ENCODE results near the gene TMTC2.
"Not testable (repeated sequence)": the region's sequence is repeated elsewhere in the genome, so short reads cannot be mapped to it uniquely, and the experiment has no call there.

Gene TMTC2

GRCh38 chr12:83102499-83102898, 415.8 kb downstream of the TMTC2 start:
- no peak overlapping the region for H3K4me3 ChIP-seq (ENCODE audit: low read depth, low read length)
- TF ChIP-seq CTCF (IDR thresholded peaks at IDR 0.05; ENCODE audit: control insufficient read depth, extremely low read depth, insufficient read depth) = no peak
- DNase-seq (ENCODE audit: low read depth) = no peak

DNA sequence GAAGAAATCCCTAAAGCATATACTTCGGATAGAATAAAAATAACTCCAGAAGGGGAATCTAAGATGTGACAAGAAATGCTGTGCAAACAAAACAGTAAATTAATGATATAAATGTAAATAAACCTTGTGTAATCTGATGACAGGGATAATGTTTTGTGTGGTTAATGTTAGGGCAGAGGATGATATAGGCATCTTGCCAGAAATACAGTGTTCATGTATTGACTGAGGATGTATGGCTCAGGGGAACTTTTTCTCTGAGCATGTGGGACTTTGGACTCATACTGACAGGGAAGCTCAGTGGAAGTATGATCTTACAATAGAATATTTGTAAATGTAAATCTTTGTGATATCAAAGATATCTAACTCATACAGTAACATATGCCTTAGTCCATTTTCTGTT, 420.2 kb downstream of the TMTC2 start:
- no peak for TF ChIP-seq CTCF (IDR thresholded peaks at IDR 0.05; ENCODE audit: control insufficient read depth, extremely low read depth, insufficient read depth)
- no peak overlapping the region for H3K4me3 ChIP-seq (ENCODE audit: low read depth, low read length)
- DNase-seq (ENCODE audit: low read depth) = peak; percentile 89

DNA sequence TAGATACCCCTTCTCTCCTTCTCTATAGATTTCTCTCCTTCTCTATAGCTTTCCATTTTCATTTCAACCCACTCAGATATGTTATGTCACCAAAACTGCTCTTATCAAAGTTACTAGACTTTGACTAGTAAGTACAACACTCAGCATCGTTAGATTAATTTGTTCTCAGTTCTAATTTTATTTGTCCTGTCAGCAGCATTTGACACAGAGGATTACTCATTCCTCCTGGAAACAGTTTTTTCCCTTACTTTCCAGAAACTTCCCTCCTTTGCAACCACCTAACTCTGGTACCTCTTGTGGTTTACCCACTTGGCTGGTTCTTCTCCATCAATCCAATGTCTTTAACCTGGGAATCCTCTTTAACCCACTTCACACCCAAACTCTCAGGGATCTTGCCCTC, 423.7 kb downstream of the TMTC2 start:
- TF ChIP-seq CTCF (IDR thresholded peaks at IDR 0.05; ENCODE audit: control insufficient read depth, extremely low read depth, insufficient read depth) = no peak
- no peak overlapping the region for H3K4me3 ChIP-seq (ENCODE audit: low read depth, low read length)
- no peak for DNase-seq (ENCODE audit: low read depth)

DNA sequence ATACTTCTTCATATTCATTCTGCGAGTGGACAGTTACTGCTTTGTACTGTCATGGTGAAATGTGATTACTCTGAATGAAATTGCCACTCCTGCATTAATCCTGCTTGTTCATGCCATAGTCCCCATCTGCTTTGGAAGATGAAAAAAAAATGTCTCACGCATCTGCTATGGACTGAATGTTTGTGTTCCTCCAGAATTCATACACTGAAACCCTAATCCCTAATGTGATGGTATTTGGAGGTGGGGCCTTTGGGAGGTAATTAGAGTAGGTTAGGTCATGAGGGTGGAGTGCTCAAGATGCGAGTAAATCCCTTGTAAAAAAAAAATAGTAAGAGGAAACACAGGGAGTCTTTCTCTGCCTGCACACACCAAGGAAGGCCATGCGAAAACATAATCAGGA, 427.2 kb downstream of the TMTC2 start:
- DNase-seq (ENCODE audit: low read depth) = no peak
- no peak for TF ChIP-seq CTCF (IDR thresholded peaks at IDR 0.05; ENCODE audit: control insufficient read depth, extremely low read depth, insufficient read depth)

GRCh38 chr12:83114966-83115365, 428.3 kb downstream of the TMTC2 start:
- H3K4me3 ChIP-seq (ENCODE audit: low read depth, low read length) = no peak overlapping the region
- DNase-seq (ENCODE audit: low read depth) = no peak
- no peak for TF ChIP-seq CTCF (IDR thresholded peaks at IDR 0.05; ENCODE audit: control insufficient read depth, extremely low read depth, insufficient read depth)

More for the DNA sequence above, 427.2 kb downstream of the TMTC2 start:
- H3K4me3 ChIP-seq (ENCODE audit: low read depth, low read length) = no peak overlapping the region

DNA sequence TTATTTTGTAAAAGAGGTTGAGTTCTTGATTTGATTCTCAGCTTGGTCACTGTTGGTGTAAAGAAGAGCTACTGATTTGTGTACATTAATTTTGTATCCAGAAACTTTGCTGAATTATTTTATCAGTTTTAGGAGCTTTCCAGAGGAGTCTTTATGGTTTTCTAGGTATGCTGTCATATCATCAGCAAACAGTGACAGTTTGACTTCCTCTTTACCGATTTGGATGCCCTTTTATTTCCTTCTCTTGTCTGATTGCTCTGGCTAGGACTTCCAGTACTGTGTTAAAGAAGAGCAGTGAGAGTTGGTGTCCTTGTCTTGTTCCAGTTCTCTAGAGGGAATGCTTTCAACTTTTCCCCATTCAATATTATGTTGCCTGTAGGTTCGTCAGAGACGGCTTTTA, 431.2 kb downstream of the TMTC2 start:
- H3K4me3 ChIP-seq (ENCODE audit: low read depth, low read length); DNase-seq (ENCODE audit: low read depth): not testable (repeated sequence)

DNA sequence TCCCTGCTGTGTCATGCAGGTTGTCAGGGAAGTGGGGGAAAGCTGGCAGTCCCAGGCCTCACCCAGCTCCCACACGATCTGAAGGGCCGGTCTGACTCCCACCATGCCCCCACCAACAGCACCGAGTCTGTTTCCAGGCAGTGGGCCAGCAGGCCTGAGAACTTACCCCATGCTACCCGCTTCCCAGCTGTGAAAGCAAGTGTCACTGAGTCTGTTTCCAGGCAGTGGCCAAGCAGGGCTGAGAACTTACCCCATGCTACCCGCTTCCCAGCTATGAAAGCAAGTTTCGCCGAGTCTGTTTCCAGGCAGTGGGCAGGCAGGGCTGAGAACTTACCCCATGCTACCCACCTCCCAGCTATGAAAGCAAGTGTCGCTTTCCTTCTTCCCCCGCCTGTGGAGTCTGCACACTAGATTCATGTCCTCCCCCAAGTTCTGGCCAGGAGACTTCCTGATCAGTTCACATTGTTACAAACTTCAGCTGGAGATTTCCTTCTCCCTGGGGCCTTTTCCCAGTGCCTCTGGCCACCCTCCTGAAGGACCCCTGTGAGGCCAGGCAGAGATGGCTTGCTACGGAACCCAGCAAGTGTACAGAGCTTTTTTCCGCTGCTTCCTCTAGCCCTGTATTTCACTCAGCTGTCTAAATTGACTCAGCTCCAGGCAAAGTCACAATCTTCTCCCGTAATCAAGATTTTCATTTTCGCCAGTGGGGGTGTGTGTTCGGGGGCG, 435.4 kb downstream of the TMTC2 start:
- no peak overlapping the region for H3K4me3 ChIP-seq (ENCODE audit: low read depth, low read length)
- no peak for TF ChIP-seq CTCF (IDR thresholded peaks at IDR 0.05; ENCODE audit: control insufficient read depth, extremely low read depth, insufficient read depth)
- DNase-seq (ENCODE audit: low read depth) = no peak
